Breast epithelium (tissue), 4 donors: ENCODE data around the gene C11orf42. TPM values are rescaled to one million over a fixed set of nuclear protein-coding genes. Genes with fewer than 3 reads are reported as not detected.

Source experiments
- DNase-seq, 2 donors: peaks; one replicate each; pipeline ENCODE4 v3.0.0-alpha.2; 2019; ENCODE audit warnings: low spot score in 2 of 2
- H3K27ac ChIP-seq, 2 donors: fragments of 200-600 bp; sonication (generic) in 1 of 2; one replicate each; pipeline ENCODE4 v1.5.1; 2016 to 2019; ENCODE audit warnings: mild to moderate bottlenecking in 1 of 2
- H3K27me3 ChIP-seq, 2 donors: fragments of 200-600 bp; sonication (generic) in 1 of 2; one replicate each; pipeline versions ENCODE4 v1.5.1 to v1.6.0; 2017 to 2019; ENCODE audit warnings: control low read depth in 1 of 2, mild to moderate bottlenecking in 1 of 2
- H3K36me3 ChIP-seq: fragments of 200-600 bp; one replicate; pipeline ENCODE4 v1.5.1; 2019
- H3K4me1 ChIP-seq, 2 donors: fragments of 200-600 bp; sonication (generic); one replicate each; pipeline ENCODE4 v1.5.1; 2016 to 2019; ENCODE audit warnings: control low read depth in 1 of 2
- H3K4me3 ChIP-seq, 3 donors: fragments of 200-600 bp; sonication (generic); 1 replicate in 2 of 3; 2 replicates in 1 of 3; pipeline ENCODE4 v1.5.1; 2016 to 2019; ENCODE audit warnings: mild to moderate bottlenecking in 3 of 3, moderate library complexity in 2 of 3
- H3K9me3 ChIP-seq, 2 donors: fragments of 200-600 bp; sonication (generic) in 1 of 2; one replicate each; pipeline ENCODE4 v1.5.1; 2016 to 2019; ENCODE audit warnings: control low read depth in 1 of 2
- POLR2A ChIP-seq: fragments of 450-650 bp; IDR thresholded peaks from one replicate; pipeline ENCODE4 v1.6.1; 2016; ENCODE audit warnings: antibody characterized with exemption, mild to moderate bottlenecking, moderate library complexity
- POLR2AphosphoS5 ChIP-seq, 3 donors: sonication (generic); formaldehyde crosslinking; IDR thresholded peaks; one replicate each; pipeline ENCODE4 v1.6.1; 2017; ENCODE audit warnings: antibody characterized with exemption in 3 of 3
- intact Hi-C: fragments of 100-400 bp; cut with DNase I; formaldehyde crosslinking; loops from one replicate; pipeline ENCODE4 v1.15.1; 2023; ENCODE audit warnings: low total_unique reads
- total RNA-seq, 3 donors: library from RNA; depleted of rRNA; stranded (reverse); fragments of >200 nt; gene quantifications; one replicate each; pipeline ENCODE4 v1.1.0, GENCODE V29; 2016
- TF ChIP-seq, protein P1 (sequence below), 3 donors: fragments of 450-650 bp; IDR thresholded peaks; one replicate each; pipeline ENCODE4 v1.5.1; 2016 to 2017; ENCODE audit warnings: antibody characterized with exemption in 3 of 3, mild to moderate bottlenecking in 3 of 3, moderate library complexity in 3 of 3

C11orf42 gene
- total RNA-seq, 3 donors from 2014 or later: not detected

GRCh38 chr11:6251120-6251733, 45.9 kb downstream of the C11orf42 start:
- H3K4me1 ChIP-seq: no peaks in the 10 kb centered on the region
- H3K9me3 ChIP-seq: no peaks in the 10 kb centered on the region
- no peaks in the 10 kb centered on the region for H3K27me3 ChIP-seq
- no peak overlapping the region for H3K27ac ChIP-seq
- peak; percentile 28 to 73 for DNase-seq
- no peaks in the 10 kb centered on the region for H3K36me3 ChIP-seq
- no peak for TF ChIP-seq POLR2A
- TF ChIP-seq, protein P1, sequence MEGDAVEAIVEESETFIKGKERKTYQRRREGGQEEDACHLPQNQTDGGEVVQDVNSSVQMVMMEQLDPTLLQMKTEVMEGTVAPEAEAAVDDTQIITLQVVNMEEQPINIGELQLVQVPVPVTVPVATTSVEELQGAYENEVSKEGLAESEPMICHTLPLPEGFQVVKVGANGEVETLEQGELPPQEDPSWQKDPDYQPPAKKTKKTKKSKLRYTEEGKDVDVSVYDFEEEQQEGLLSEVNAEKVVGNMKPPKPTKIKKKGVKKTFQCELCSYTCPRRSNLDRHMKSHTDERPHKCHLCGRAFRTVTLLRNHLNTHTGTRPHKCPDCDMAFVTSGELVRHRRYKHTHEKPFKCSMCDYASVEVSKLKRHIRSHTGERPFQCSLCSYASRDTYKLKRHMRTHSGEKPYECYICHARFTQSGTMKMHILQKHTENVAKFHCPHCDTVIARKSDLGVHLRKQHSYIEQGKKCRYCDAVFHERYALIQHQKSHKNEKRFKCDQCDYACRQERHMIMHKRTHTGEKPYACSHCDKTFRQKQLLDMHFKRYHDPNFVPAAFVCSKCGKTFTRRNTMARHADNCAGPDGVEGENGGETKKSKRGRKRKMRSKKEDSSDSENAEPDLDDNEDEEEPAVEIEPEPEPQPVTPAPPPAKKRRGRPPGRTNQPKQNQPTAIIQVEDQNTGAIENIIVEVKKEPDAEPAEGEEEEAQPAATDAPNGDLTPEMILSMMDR (IDR thresholded peaks at IDR 0.05): peak; percentile 39 to 93 (median 76)
- intact Hi-C loops: loop anchor here (5.0 kb wide), 1 partner anchor 419 kb away; no protein-coding TSS in a partner anchor
- no peak overlapping the region for H3K4me3 ChIP-seq

DNA sequence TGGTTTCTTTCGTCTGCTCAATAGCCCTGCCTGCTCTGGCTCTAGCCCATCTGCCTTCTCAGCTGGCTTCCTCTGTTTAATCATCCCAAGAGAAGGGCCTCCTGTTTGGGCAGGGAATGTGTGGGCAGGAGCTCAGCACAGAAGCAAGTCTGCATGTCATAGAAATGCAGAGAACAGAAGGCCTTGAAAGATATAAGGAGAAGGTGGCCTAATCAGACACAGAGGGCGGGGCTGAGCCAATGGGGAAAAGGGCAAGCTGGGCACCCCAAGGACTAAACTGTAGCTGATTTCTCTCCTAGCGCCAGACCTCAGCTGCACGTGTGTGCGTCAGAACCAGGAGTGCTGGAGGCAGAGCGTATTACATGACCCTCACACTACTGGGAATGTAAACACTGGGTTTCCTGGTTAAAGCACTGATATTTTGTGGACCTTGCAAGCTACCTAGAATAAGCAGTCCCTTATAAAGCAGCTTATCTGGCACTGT, 46.7 kb downstream of the C11orf42 start:
- Histone ChIP-seq H3K36me3 (no peaks in the 10 kb centered on the region), H3K27ac (no peak overlapping the region), H3K27me3 (peaks cover 0 to under 1% of the 10 kb centered on the region in 2 donors), H3K4me3 (no peak overlapping the region), H3K9me3 (no peaks in the 10 kb centered on the region), H3K4me1 (no peaks in the 10 kb centered on the region)
- intact Hi-C loops: loop anchor here (5.0 kb wide), 1 partner anchor 420 kb away; no protein-coding TSS in a partner anchor
- TF ChIP-seq, protein P1 (IDR thresholded peaks at IDR 0.05): no peak
- no peak for TF ChIP-seq POLR2A
- TF ChIP-seq POLR2AphosphoS5 (IDR thresholded peaks at IDR 0.05): no peak
- DNase-seq: no peak

GRCh38 chr11:6253197-6253596, 47.8 kb downstream of the C11orf42 start:
- Histone ChIP-seq H3K27ac (no peak overlapping the region), H3K36me3 (no peaks in the 10 kb centered on the region), H3K4me1 (no peaks in the 10 kb centered on the region), H3K9me3 (no peaks in the 10 kb centered on the region), H3K27me3 (peaks cover 0 to 12% of the 10 kb centered on the region in 2 donors), H3K4me3 (no peak overlapping the region)
- DNase-seq: no peak
- intact Hi-C loops: loop anchor here (5.0 kb wide), 1 partner anchor 421 kb away; no protein-coding TSS in a partner anchor
- TF ChIP-seq, protein P1 (IDR thresholded peaks at IDR 0.05): no peak
- no peak for TF ChIP-seq POLR2AphosphoS5 (IDR thresholded peaks at IDR 0.05)
- TF ChIP-seq POLR2A: no peak

DNA sequence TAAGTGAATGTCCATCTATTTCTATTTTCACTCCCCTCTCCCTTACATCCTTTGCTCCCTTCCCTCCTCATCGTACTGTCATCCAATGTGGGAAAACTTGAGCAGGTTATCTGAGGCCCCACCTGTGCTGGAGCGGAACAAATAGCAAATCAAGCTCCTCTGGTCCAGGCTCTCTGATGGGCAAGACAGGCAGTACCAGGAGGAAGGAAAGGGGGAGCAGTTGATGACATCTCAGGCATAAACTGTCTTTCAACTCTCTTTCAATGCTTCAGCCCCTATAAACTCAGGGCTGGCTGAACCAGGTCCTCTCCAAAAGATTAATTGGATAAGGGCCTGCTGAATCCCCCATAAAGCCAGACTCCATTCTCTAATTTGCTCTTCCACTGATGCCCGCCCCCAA, 52.8 kb downstream of the C11orf42 start:
- Histone ChIP-seq H3K27ac (no peak overlapping the region), H3K4me1 (peaks cover 0 to 3% of the 10 kb centered on the region in 2 donors), H3K36me3 (no peaks in the 10 kb centered on the region), H3K27me3 (peaks cover 0 to 38% of the 10 kb centered on the region in 2 donors), H3K9me3 (no peaks in the 10 kb centered on the region), H3K4me3 (no peak overlapping the region)
- TF ChIP-seq POLR2A: no peak
- TF ChIP-seq, protein P1 (IDR thresholded peaks at IDR 0.05): no peak
- intact Hi-C loops: no loop called here
- no peak for DNase-seq

GRCh38 chr11:6258571-6259081, 53.3 kb downstream of the C11orf42 start:
- no peak for DNase-seq
- Histone ChIP-seq H3K36me3 (no peaks in the 10 kb centered on the region), H3K4me3 (peak overlapping the region; percentile 28 to 69 (median 49)), H3K27me3 (peaks cover 0 to 38% of the 10 kb centered on the region in 2 donors), H3K4me1 (peaks cover 0 to 3% of the 10 kb centered on the region in 2 donors), H3K9me3 (no peaks in the 10 kb centered on the region), H3K27ac (no peak overlapping the region)
- intact Hi-C loops: no loop called here
- no peak for TF ChIP-seq POLR2A
- no peak for TF ChIP-seq POLR2AphosphoS5 (IDR thresholded peaks at IDR 0.05)
- TF ChIP-seq, protein P1 (IDR thresholded peaks at IDR 0.05): no peak
